Measurements from ENCODE around the gene CASZ1.

- no peak for TF ChIP-seq POLR2A (IDR thresholded peaks at IDR 0.05; ENCODE audit: low read depth, low read length)
- no peak for TF ChIP-seq POLR2AphosphoS5 (IDR thresholded peaks at IDR 0.05; ENCODE audit: low read depth, low read length)
These were observed 6.7 kb upstream of the CASZ1 start for GRCh38 chr1:10802944-10803715.

All from GM12892 (cell line).